Heart left ventricle (tissue), 16 donors: ENCODE results near the gene ADGRV1. TPM values are rescaled to one million over a fixed set of nuclear protein-coding genes. Genes with fewer than 3 reads are reported as not detected.

Experiments
- ATAC-seq, 4 donors: fragments of 200-7000 bp; cut with Tn5 transposase; one replicate each; pipeline ENCODE4 v1.9.1; 2020 to 2022; ENCODE audit warnings: moderate library complexity in 4 of 4, mild to moderate bottlenecking in 3 of 4, moderate number of reproducible peaks in 1 of 4
- DNase-seq, 5 donors: peaks; one replicate each; pipeline ENCODE4 v3.0.0-alpha.2; 2020
- H3K27ac ChIP-seq, 12 donors: fragments of 200-600 bp; sonication (generic) in 4 of 12; one replicate each; pipeline versions ENCODE4 v1.5.0 to v1.8.0; 2016 to 2022; ENCODE audit warnings: mild to moderate bottlenecking in 2 of 12
- H3K27me3 ChIP-seq, 9 donors: fragments of 200-600 bp; sonication (generic) in 2 of 9; one replicate each; pipeline versions ENCODE4 v1.5.1 to v1.8.0; 2016 to 2022; ENCODE audit warnings: mild to moderate bottlenecking in 3 of 9
- H3K36me3 ChIP-seq, 9 donors: fragments of 200-600 bp; sonication (generic) in 2 of 9; one replicate each; pipeline versions ENCODE4 v1.5.0 to v1.8.0; 2018 to 2022; ENCODE audit warnings: mild to moderate bottlenecking in 2 of 9
- H3K4me1 ChIP-seq, 12 donors: fragments of 200-600 bp; sonication (generic) in 4 of 12; one replicate each; pipeline versions ENCODE4 v1.5.0 to v1.8.0; 2016 to 2022; ENCODE audit warnings: mild to moderate bottlenecking in 3 of 12
- H3K4me3 ChIP-seq, 12 donors: fragments of 200-600 bp; sonication (generic) in 4 of 12; one replicate each; pipeline versions ENCODE4 v1.5.0 to v1.8.0; 2017 to 2022; ENCODE audit warnings: mild to moderate bottlenecking in 9 of 12, moderate library complexity in 4 of 12
- H3K9me3 ChIP-seq, 12 donors: fragments of 200-600 bp; sonication (generic) in 4 of 12; one replicate each; pipeline versions ENCODE4 v1.5.0 to v1.8.0; 2016 to 2022; ENCODE audit warnings: mild to moderate bottlenecking in 1 of 12
- POLR2A ChIP-seq, 2 donors: fragments of 450-650 bp; IDR thresholded peaks; one replicate each; pipeline ENCODE4 v1.6.1; 2017; ENCODE audit warnings: antibody characterized with exemption in 2 of 2, mild to moderate bottlenecking in 2 of 2, moderate library complexity in 2 of 2
- WGBS, 4 donors: extraction: QIAGEN DNeasy Blood & Tissue Kit in 2 of 4; methylation state at CpG; one replicate each; pipeline versions ENCODE4 v1.1.5 to v1.1.7; 2013 to 2018; 5-methylcytosine and 5-hydroxymethylcytosine counted together
- intact Hi-C, 10 donors: fragments of 100-400 bp; cut with DNase I; formaldehyde crosslinking; loops; one replicate each; pipeline versions ENCODE4 v1.11.1 to v1.14.2; 2022
- polyA plus RNA-seq, 2 donors: library from polyadenylated mRNA; stranded (reverse); fragments of 200-250 nt; gene quantifications; one replicate each; pipeline ENCODE4 v1.2.3, GENCODE V29; 2013
- total RNA-seq, 9 donors: library from RNA; depleted of rRNA in 2 of 9; stranded (reverse); fragments of >200 nt in 2 of 9; fragmentation: NEBNext Ultra II Directional in 3 of 9; extraction: Animal tissue kit (Norgen Biotek cat#: 25700) in 3 of 9; gene quantifications; one replicate each; pipeline versions ENCODE4 v1.1.0 to v1.2.4, GENCODE V29; 2016 to 2023
- TF ChIP-seq, protein P1 (sequence below), 12 donors: fragments of 200-600 bp; sonication (generic) in 4 of 12; IDR thresholded peaks; one replicate each; pipeline versions ENCODE4 v1.5.0 to v1.8.0; 2018 to 2022; ENCODE audit warnings: antibody characterized with exemption in 12 of 12, mild to moderate bottlenecking in 5 of 12
- donor health status: ischemic (EF 13 %, LVEDD 7.1; RV severe dilation, severe dysfunction).
- donor health status: healthy with polysubstance abuse.
- donor health status: DM: no; HTN: yes; CAD: no.
- donor health status: DM: no; HTN: no; CAD: no.
- donor health status: ischemic (EF 25% LVEDD 6.9; RV normal size, moderate dysfunction).
- donor health status: ischemic (EF 25% LVEDD 5.7; RV mildly dilated, moderate dysfunction).
- donor health status: healthy.
- donor health status: DM: yes; HTN: yes; CAD: no.
- donor health status: ischemic (EF 35%, LVEDD 5.7; RV mildly dilated, moderate dysfunction).
- donor health status: nonischemic (EF 11% LVEDD 7.7; RV severe dilation, severe dysfunction).
- donor health status: DM: yes; HTN: yes; CAD: no.
- donor health status: PGD.
- donor health status: ischemic (EF 29% LVEDD 5.4; RV normal size, mild dysfunction).
- donor health status: nonischemic (EF 23%, LVEDD 6.1; RV moderate dilation, normal function).

ADGRV1 gene
- total and polyA plus RNA-seq, 11 donors = 0.25 to 0.29 TPM; not detected in 9

DNA sequence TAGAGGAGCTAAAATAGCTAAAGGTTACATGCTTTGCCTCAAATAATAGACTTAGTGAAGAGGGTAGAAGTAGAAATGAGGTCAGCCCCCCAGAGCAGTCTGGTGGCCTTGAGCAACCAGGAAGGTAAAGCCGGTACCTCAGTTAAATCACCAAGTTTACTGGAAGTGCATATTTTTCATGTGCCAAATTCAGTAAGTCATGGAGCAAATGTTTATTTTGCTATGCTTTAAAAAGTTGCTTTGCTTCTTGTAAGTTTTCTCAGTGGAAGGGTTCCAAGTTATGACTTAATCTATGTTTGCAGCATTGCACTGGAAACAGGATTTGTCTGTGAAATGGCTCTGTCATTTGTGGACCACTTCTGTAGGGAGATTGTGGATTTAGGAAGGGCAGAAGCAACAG, 567.9 kb downstream of the ADGRV1 start:
- Histone ChIP-seq H3K27me3 (no peaks in the 10 kb centered on the region), H3K27ac (peak overlapping the region in 10 of 12 donors; percentile 30 to 70 (median 58)), H3K4me1 (peaks cover 0 to 65% (median 22%) of the 10 kb centered on the region in 12 donors), H3K36me3 (no peaks in the 10 kb centered on the region), H3K9me3 (no peaks in the 10 kb centered on the region), H3K4me3 (no peak overlapping the region)
- TF ChIP-seq POLR2A (IDR thresholded peaks at IDR 0.05) = no peak
- ATAC-seq (peak; percentile 15 to 75 (median 54)), DNase-seq (no peak)
- intact Hi-C loops = no loop called here
- 25 to 63% (median 51%) methylated on average over 1 of the region's 1 CpG for WGBS, 4 donors

- no peak overlapping the region for H3K4me3 ChIP-seq
- TF ChIP-seq POLR2A (IDR thresholded peaks at IDR 0.05) = no peak
- TF ChIP-seq, protein P1, sequence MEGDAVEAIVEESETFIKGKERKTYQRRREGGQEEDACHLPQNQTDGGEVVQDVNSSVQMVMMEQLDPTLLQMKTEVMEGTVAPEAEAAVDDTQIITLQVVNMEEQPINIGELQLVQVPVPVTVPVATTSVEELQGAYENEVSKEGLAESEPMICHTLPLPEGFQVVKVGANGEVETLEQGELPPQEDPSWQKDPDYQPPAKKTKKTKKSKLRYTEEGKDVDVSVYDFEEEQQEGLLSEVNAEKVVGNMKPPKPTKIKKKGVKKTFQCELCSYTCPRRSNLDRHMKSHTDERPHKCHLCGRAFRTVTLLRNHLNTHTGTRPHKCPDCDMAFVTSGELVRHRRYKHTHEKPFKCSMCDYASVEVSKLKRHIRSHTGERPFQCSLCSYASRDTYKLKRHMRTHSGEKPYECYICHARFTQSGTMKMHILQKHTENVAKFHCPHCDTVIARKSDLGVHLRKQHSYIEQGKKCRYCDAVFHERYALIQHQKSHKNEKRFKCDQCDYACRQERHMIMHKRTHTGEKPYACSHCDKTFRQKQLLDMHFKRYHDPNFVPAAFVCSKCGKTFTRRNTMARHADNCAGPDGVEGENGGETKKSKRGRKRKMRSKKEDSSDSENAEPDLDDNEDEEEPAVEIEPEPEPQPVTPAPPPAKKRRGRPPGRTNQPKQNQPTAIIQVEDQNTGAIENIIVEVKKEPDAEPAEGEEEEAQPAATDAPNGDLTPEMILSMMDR (IDR thresholded peaks at IDR 0.05) = no peak
- H3K9me3 ChIP-seq = no peaks in the 10 kb centered on the region
- ATAC-seq (no peak), DNase-seq (no peak)
- intact Hi-C loops = no loop called here
- no peaks in the 10 kb centered on the region for H3K27me3 ChIP-seq
- WGBS, 4 donors = 86 to 94% (median 91%) methylated on average over 2 of the region's 2 CpGs
- peak overlapping the region in 9 of 12 donors; percentile 38 to 70 (median 58) for H3K27ac ChIP-seq
- H3K36me3 ChIP-seq = no peaks in the 10 kb centered on the region
- peaks cover 0 to 60% (median 20%) of the 10 kb centered on the region in 12 donors for H3K4me1 ChIP-seq
Measured at GRCh38 chr5:91126888-91127287, 568.3 kb downstream of the ADGRV1 start.

GRCh38 chr5:91127456-91128081, 569.0 kb downstream of the ADGRV1 start:
- Histone ChIP-seq H3K36me3 (no peaks in the 10 kb centered on the region), H3K4me1 (peaks cover 0 to 54% (median 16%) of the 10 kb centered on the region in 12 donors), H3K9me3 (no peaks in the 10 kb centered on the region), H3K27ac (peak overlapping the region in 9 of 12 donors; percentile 38 to 70 (median 58)), H3K27me3 (no peaks in the 10 kb centered on the region), H3K4me3 (no peak overlapping the region)
- no peak for DNase-seq
- 73 to 77% (median 75%) methylated on average over 1 of the region's 1 CpG for WGBS, 4 donors
- intact Hi-C loops = no loop called here
- TF ChIP-seq, protein P1 (IDR thresholded peaks at IDR 0.05) = no peak
- no peak for TF ChIP-seq POLR2A (IDR thresholded peaks at IDR 0.05)
- ATAC-seq = peak in 1 of 4 donors; percentile 33

- no peak overlapping the region for H3K4me3 ChIP-seq
- TF ChIP-seq, protein P1 (IDR thresholded peaks at IDR 0.05) = no peak
- no peak for TF ChIP-seq POLR2A (IDR thresholded peaks at IDR 0.05)
- H3K9me3 ChIP-seq = no peaks in the 10 kb centered on the region
- no peaks in the 10 kb centered on the region for H3K27me3 ChIP-seq
- DNase-seq (no peak), ATAC-seq (no peak)
- WGBS, 4 donors = 93 to 100% (median 96%) methylated on average over 1 of the region's 1 CpG
- H3K27ac ChIP-seq = peak overlapping the region in 2 of 12 donors; percentile 48 to 70
- peaks cover 0 to 43% (median 9%) of the 10 kb centered on the region in 12 donors for H3K4me1 ChIP-seq
- no peaks in the 10 kb centered on the region for H3K36me3 ChIP-seq
- intact Hi-C loops = no loop called here
Measured at GRCh38 chr5:91128604-91129003, 570.0 kb downstream of the ADGRV1 start.
